WTC11 (cell line): ENCODE data around the gene TMEM151A. TPM values are rescaled to one million over a fixed set of nuclear protein-coding genes. Genes with fewer than 3 reads are reported as not detected.

Experiments used
- ATAC-seq: fragments of 200-7000 bp; cut with Tn5 transposase; 2 replicates; pipeline ENCODE4 v1.10.0; 2021; ENCODE audit warnings: mild to moderate bottlenecking, moderate library complexity
- CTCF ChIA-PET: fragments of 300-600 bp; sonication (Branson Sonifier 250); formaldehyde crosslinking; loops from one replicate; lab custom pipeline; 2021; ENCODE audit warnings: antibody characterized with exemption; lab: Charles Lee
- POLR2A ChIA-PET: fragments of 350-600 bp; sonication (Branson Sonifier 250); formaldehyde crosslinking; loops from one replicate; lab custom pipeline; 2021; ENCODE audit warnings: antibody characterized with exemption; lab: Charles Lee
- DNase-seq: peaks from one replicate; pipeline ENCODE4 v3.0.0; 2021; ENCODE audit warnings: low spot score
- H3K27ac Mint-ChIP-seq: 2 replicates; pipeline ENCODE4 v1.8.0; 2021; ENCODE audit warnings: mixed read lengths
- H3K27me3 Mint-ChIP-seq: 2 replicates; pipeline ENCODE4 v1.8.0; 2021; ENCODE audit warnings: low read depth, mild to moderate bottlenecking, moderate library complexity, mixed read lengths
- H3K36me3 Mint-ChIP-seq: 2 replicates; pipeline ENCODE4 v1.8.0; 2021; ENCODE audit warnings: mixed read lengths
- H3K4me1 Mint-ChIP-seq: 2 replicates; pipeline ENCODE4 v1.8.0; 2022; ENCODE audit warnings: mixed read lengths
- H3K4me3 Mint-ChIP-seq: 2 replicates; pipeline ENCODE4 v1.8.0; 2021; ENCODE audit warnings: mild to moderate bottlenecking, moderate library complexity, mixed read lengths
- H3K9me3 Mint-ChIP-seq: 2 replicates; pipeline ENCODE4 v1.8.0; 2021; ENCODE audit warnings: mixed read lengths
- AR ChIP-seq: fragments of 250-450 bp; sonication (Bioruptor Pico); IDR thresholded peaks from 2 replicates; pipeline ENCODE4 v1.9.0; 2021; ENCODE audit warnings: mild to moderate bottlenecking
- ATF1 ChIP-seq: sonication (generic); formaldehyde crosslinking; IDR thresholded peaks from 2 replicates; pipeline ENCODE4 v1.8.1; 2023; ENCODE audit warnings: mild to moderate bottlenecking, moderate library complexity, missing genetic modification reagents
- FOXJ3 ChIP-seq: sonication (generic); formaldehyde crosslinking; IDR thresholded peaks from 2 replicates; pipeline ENCODE4 v1.9.0; 2021; ENCODE audit warnings: missing genetic modification reagents, mild to moderate bottlenecking, borderline replicate concordance
- GRHL2 ChIP-seq: fragments of 250-450 bp; sonication (Bioruptor Pico); IDR thresholded peaks from 2 replicates; pipeline ENCODE4 v1.8.0; 2022; ENCODE audit warnings: mild to moderate bottlenecking, moderate library complexity; ENCODE audit not compliant: insufficient replicate concordance, severe bottlenecking
- IRF2 ChIP-seq: sonication (generic); formaldehyde crosslinking; IDR thresholded peaks from 2 replicates; pipeline ENCODE4 v1.8.0; 2022; ENCODE audit warnings: low read depth, missing genetic modification reagents, borderline replicate concordance
- JAZF1 ChIP-seq: fragments of 250-450 bp; sonication (Bioruptor Pico); IDR thresholded peaks from 2 replicates; pipeline ENCODE4 v1.9.0; 2021; ENCODE audit warnings: moderate library complexity, mild to moderate bottlenecking, inconsistent platforms
- MYBL2 ChIP-seq: sonication (generic); formaldehyde crosslinking; IDR thresholded peaks from 2 replicates; pipeline ENCODE4 v1.8.1; 2023; ENCODE audit warnings: mild to moderate bottlenecking, moderate library complexity, missing genetic modification reagents
- NFATC4 ChIP-seq: fragments of 250-450 bp; sonication (Bioruptor Pico); IDR thresholded peaks from 2 replicates; pipeline ENCODE4 v1.9.0; 2021; ENCODE audit warnings: mild to moderate bottlenecking
- NFE2L1 ChIP-seq: sonication (generic); formaldehyde crosslinking; IDR thresholded peaks from 2 replicates; pipeline ENCODE4 v1.8.1; 2023; ENCODE audit warnings: missing genetic modification reagents
- NR1H2 ChIP-seq: sonication (generic); formaldehyde crosslinking; IDR thresholded peaks from 2 replicates; pipeline ENCODE4 v1.9.0; 2021; ENCODE audit warnings: mild to moderate bottlenecking, moderate library complexity, missing genetic modification reagents
- OVOL2 ChIP-seq: fragments of 250-450 bp; sonication (Bioruptor Pico); IDR thresholded peaks from 2 replicates; pipeline ENCODE4 v1.9.0; 2021; ENCODE audit warnings: mild to moderate bottlenecking, borderline replicate concordance
- SMAD4 ChIP-seq: sonication (generic); formaldehyde crosslinking; IDR thresholded peaks from 2 replicates; pipeline ENCODE4 v1.8.0; 2022; ENCODE audit warnings: mild to moderate bottlenecking, missing genetic modification reagents
- SOX15 ChIP-seq: fragments of 250-450 bp; sonication (Bioruptor Pico); IDR thresholded peaks from 2 replicates; pipeline ENCODE4 v1.9.0; 2021; ENCODE audit warnings: mild to moderate bottlenecking
- SP1 ChIP-seq: sonication (generic); formaldehyde crosslinking; conservative IDR thresholded peaks from 2 replicates; pipeline ENCODE4 v1.8.1; 2022; ENCODE audit warnings: missing genetic modification reagents
- TCF7 ChIP-seq: sonication (generic); formaldehyde crosslinking; IDR thresholded peaks from 2 replicates; pipeline ENCODE4 v1.8.0; 2022; ENCODE audit warnings: mild to moderate bottlenecking, low read depth, missing genetic modification reagents, moderate library complexity
- TEAD4 ChIP-seq: sonication (generic); formaldehyde crosslinking; IDR thresholded peaks from 2 replicates; pipeline ENCODE4 v1.8.0; 2022; ENCODE audit warnings: mild to moderate bottlenecking, missing genetic modification reagents
- TP53 ChIP-seq: sonication (generic); formaldehyde crosslinking; IDR thresholded peaks from 2 replicates; pipeline ENCODE4 v1.8.1; 2023; ENCODE audit warnings: mild to moderate bottlenecking, missing genetic modification reagents
- ZNF121 ChIP-seq: sonication (generic); formaldehyde crosslinking; IDR thresholded peaks from 2 replicates; pipeline ENCODE4 v1.8.0; 2023; ENCODE audit warnings: missing genetic modification reagents
- ZNF138 ChIP-seq: sonication (generic); formaldehyde crosslinking; conservative IDR thresholded peaks from 2 replicates; pipeline ENCODE4 v1.8.1; 2022; ENCODE audit warnings: mild to moderate bottlenecking, moderate library complexity, missing genetic modification reagents
- ZNF317 ChIP-seq: sonication (generic); formaldehyde crosslinking; IDR thresholded peaks from 2 replicates; pipeline ENCODE4 v1.8.1; 2023; ENCODE audit warnings: low read depth, mild to moderate bottlenecking, moderate library complexity, missing genetic modification reagents, borderline replicate concordance
- ZNF416 ChIP-seq: fragments of 250-450 bp; sonication (Bioruptor Pico); IDR thresholded peaks from 2 replicates; pipeline ENCODE4 v1.9.0; 2021; ENCODE audit warnings: mild to moderate bottlenecking, inconsistent platforms
- ZNF423 ChIP-seq: fragments of 250-450 bp; sonication (Bioruptor Pico); IDR thresholded peaks from 2 replicates; pipeline ENCODE4 v2.1.2; 2022; ENCODE audit warnings: mild to moderate bottlenecking, moderate library complexity
- ZNF671 ChIP-seq: fragments of 250-450 bp; sonication (Bioruptor Pico); IDR thresholded peaks from 2 replicates; pipeline ENCODE4 v1.8.0; 2021; ENCODE audit warnings: mild to moderate bottlenecking
- total RNA-seq: library from RNA; stranded (reverse); gene quantifications from 3 replicates; pipeline ENCODE4 v1.2.3, GENCODE V29; 2021
- TF ChIP-seq, protein P1 (sequence below): sonication (generic); formaldehyde crosslinking; IDR thresholded peaks from 2 replicates; pipeline ENCODE4 v1.8.0; 2023; ENCODE audit warnings: missing genetic modification reagents, mild to moderate bottlenecking, borderline replicate concordance
- TF ChIP-seq, protein P2 (sequence below): sonication (generic); formaldehyde crosslinking; conservative IDR thresholded peaks from 2 replicates; pipeline ENCODE4 v1.8.1; 2022; ENCODE audit warnings: mild to moderate bottlenecking, missing genetic modification reagents
- TF ChIP-seq, protein P3 (sequence below): fragments of 250-450 bp; sonication (Bioruptor Pico); IDR thresholded peaks from 2 replicates; pipeline ENCODE4 v1.8.0; 2021; ENCODE audit warnings: mild to moderate bottlenecking
- TF ChIP-seq, protein P4 (sequence below): sonication (generic); formaldehyde crosslinking; IDR thresholded peaks from 2 replicates; pipeline ENCODE4 v1.8.1; 2022; ENCODE audit warnings: mild to moderate bottlenecking, moderate library complexity, missing genetic modification reagents

The TMEM151A gene
- total RNA-seq, 1 experiment from 2014 or later = 2.2 TPM

- H3K27ac Mint-ChIP-seq = no peak overlapping the region
These were observed 1.7 kb downstream of the TMEM151A start for GRCh38 chr11:66293352-66293751.

GRCh38 chr11:66293777-66294625, 2.3 kb downstream of the TMEM151A start:
- H3K9me3 Mint-ChIP-seq = no peaks in the 10 kb centered on the region
- H3K36me3 Mint-ChIP-seq = no peaks in the 10 kb centered on the region
- peaks cover 26% of the 10 kb centered on the region for H3K4me1 Mint-ChIP-seq
- CTCF ChIA-PET = interaction anchor here (1.2 to 2.3 kb wide), 2 partner anchors 19 to 29 kb away, joined by 3 to 8 read pairs; no protein-coding TSS in a partner anchor
- peak overlapping the region; percentile 37 for H3K4me3 Mint-ChIP-seq
- H3K27ac Mint-ChIP-seq = no peak overlapping the region
- ATAC-seq = no peak
- POLR2A ChIA-PET = no interaction called here
- no peak for DNase-seq
- peaks cover 38% of the 10 kb centered on the region for H3K27me3 Mint-ChIP-seq
- no peak for TF ChIP-seq JAZF1 (CRISPR knock-in tag)
- no peak for TF ChIP-seq GRHL2
- no peak for TF ChIP-seq FOXJ3 (CRISPR knock-in tag)
- TF ChIP-seq, protein P1, sequence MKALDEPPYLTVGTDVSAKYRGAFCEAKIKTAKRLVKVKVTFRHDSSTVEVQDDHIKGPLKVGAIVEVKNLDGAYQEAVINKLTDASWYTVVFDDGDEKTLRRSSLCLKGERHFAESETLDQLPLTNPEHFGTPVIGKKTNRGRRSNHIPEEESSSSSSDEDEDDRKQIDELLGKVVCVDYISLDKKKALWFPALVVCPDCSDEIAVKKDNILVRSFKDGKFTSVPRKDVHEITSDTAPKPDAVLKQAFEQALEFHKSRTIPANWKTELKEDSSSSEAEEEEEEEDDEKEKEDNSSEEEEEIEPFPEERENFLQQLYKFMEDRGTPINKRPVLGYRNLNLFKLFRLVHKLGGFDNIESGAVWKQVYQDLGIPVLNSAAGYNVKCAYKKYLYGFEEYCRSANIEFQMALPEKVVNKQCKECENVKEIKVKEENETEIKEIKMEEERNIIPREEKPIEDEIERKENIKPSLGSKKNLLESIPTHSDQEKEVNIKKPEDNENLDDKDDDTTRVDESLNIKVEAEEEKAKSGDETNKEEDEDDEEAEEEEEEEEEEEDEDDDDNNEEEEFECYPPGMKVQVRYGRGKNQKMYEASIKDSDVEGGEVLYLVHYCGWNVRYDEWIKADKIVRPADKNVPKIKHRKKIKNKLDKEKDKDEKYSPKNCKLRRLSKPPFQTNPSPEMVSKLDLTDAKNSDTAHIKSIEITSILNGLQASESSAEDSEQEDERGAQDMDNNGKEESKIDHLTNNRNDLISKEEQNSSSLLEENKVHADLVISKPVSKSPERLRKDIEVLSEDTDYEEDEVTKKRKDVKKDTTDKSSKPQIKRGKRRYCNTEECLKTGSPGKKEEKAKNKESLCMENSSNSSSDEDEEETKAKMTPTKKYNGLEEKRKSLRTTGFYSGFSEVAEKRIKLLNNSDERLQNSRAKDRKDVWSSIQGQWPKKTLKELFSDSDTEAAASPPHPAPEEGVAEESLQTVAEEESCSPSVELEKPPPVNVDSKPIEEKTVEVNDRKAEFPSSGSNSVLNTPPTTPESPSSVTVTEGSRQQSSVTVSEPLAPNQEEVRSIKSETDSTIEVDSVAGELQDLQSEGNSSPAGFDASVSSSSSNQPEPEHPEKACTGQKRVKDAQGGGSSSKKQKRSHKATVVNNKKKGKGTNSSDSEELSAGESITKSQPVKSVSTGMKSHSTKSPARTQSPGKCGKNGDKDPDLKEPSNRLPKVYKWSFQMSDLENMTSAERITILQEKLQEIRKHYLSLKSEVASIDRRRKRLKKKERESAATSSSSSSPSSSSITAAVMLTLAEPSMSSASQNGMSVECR = no peak
- no peak for TF ChIP-seq ZNF416 (CRISPR knock-in tag)
- TF ChIP-seq TCF7 (CRISPR knock-in tag) = no peak
- TF ChIP-seq ZNF423 (CRISPR knock-in tag) = no peak
- TF ChIP-seq ZNF671 (CRISPR knock-in tag) = no peak
- no peak for TF ChIP-seq NR1H2 (CRISPR knock-in tag)
- no peak for TF ChIP-seq NFATC4 (CRISPR knock-in tag)
- TF ChIP-seq SOX15 (CRISPR knock-in tag) = no peak
- TF ChIP-seq, protein P2, sequence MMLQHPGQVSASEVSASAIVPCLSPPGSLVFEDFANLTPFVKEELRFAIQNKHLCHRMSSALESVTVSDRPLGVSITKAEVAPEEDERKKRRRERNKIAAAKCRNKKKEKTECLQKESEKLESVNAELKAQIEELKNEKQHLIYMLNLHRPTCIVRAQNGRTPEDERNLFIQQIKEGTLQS (CRISPR knock-in tag) = no peak
- no peak for TF ChIP-seq ZNF317 (CRISPR knock-in tag)
- TF ChIP-seq SMAD4 (CRISPR knock-in tag) = no peak
- no peak for TF ChIP-seq ZNF121 (CRISPR knock-in tag)

More at GRCh38 chr11:66293352-66293751, 1.7 kb downstream of the TMEM151A start:
- H3K9me3 Mint-ChIP-seq = no peaks in the 10 kb centered on the region
- peaks cover 26% of the 10 kb centered on the region for H3K4me1 Mint-ChIP-seq
- CTCF ChIA-PET = interaction anchor here (2.3 kb wide), 1 partner anchor 19 kb away, joined by 8 read pairs; no protein-coding TSS in a partner anchor
- DNase-seq = no peak
- no peak for ATAC-seq
- H3K36me3 Mint-ChIP-seq = no peaks in the 10 kb centered on the region
- TF ChIP-seq TP53 (no peak), OVOL2 (no peak), TEAD4 (CRISPR knock-in tag) (no peak), ATF1 (CRISPR knock-in tag) (no peak), NFE2L1 (CRISPR knock-in tag) (no peak), SP1 (CRISPR knock-in tag) (no peak), MYBL2 (CRISPR knock-in tag) (no peak), AR (CRISPR knock-in tag) (no peak), ZNF138 (CRISPR knock-in tag) (no peak), SOX15 (CRISPR knock-in tag) (no peak), IRF2 (CRISPR knock-in tag) (no peak), TCF7 (CRISPR knock-in tag) (no peak)
- TF ChIP-seq, protein P3, sequence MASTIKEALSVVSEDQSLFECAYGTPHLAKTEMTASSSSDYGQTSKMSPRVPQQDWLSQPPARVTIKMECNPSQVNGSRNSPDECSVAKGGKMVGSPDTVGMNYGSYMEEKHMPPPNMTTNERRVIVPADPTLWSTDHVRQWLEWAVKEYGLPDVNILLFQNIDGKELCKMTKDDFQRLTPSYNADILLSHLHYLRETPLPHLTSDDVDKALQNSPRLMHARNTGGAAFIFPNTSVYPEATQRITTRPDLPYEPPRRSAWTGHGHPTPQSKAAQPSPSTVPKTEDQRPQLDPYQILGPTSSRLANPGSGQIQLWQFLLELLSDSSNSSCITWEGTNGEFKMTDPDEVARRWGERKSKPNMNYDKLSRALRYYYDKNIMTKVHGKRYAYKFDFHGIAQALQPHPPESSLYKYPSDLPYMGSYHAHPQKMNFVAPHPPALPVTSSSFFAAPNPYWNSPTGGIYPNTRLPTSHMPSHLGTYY (CRISPR knock-in tag) = no peak
- TF ChIP-seq, protein P4, sequence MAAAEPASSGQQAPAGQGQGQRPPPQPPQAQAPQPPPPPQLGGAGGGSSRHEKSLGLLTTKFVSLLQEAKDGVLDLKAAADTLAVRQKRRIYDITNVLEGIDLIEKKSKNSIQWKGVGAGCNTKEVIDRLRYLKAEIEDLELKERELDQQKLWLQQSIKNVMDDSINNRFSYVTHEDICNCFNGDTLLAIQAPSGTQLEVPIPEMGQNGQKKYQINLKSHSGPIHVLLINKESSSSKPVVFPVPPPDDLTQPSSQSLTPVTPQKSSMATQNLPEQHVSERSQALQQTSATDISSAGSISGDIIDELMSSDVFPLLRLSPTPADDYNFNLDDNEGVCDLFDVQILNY = no peak
- TF ChIP-seq, all 79 proteins: peak for 0
- H3K4me3 Mint-ChIP-seq = peak overlapping the region; percentile 37; the same call in 1 of the 2 replicates
- POLR2A ChIA-PET = no interaction called here
- peaks cover 39% of the 10 kb centered on the region for H3K27me3 Mint-ChIP-seq
